Measurements from ENCODE around the gene ADK.

Gene ADK

DNA sequence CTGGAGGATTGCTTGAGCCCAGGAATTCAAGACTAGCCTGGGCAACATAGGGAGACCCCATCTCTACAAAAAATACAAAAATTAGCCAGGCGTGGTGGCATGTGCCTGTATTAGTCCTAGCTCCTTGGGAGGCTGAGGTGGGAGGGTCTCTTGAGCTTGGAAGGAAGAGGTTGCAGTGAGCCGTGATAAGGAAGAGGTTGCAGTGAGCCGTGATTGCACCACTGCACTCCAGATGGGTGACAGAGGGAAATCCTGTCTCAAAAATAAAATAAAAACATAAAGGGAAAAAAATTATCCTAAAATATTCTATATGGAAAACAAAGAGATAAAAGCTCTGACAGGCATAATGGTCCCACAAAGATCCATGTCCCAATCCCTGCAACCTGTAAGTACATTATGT lies 587.5 kb downstream of the ADK start:
- peak in 1 of 2 experiments; percentile 63 for DNase-seq (ENCODE audit: low read depth in 1 of 2, low spot score in 1 of 2)
- no peak overlapping the region for H3K4me3 ChIP-seq (replicated peaks; ENCODE audit: insufficient read depth, low read length)
- H3K27ac ChIP-seq (replicated peaks) = peak overlapping the region; percentile 86
- H3K27me3 ChIP-seq (ENCODE audit: insufficient read depth, poor library complexity, severe bottlenecking) = no peaks in the 10 kb centered on the region
- TF ChIP-seq POLR2AphosphoS5 (IDR thresholded peaks at IDR 0.05; ENCODE audit: low read depth) = no peak
- no peak for TF ChIP-seq GABPA (IDR thresholded peaks at IDR 0.05; ENCODE audit: low read depth)
- TF ChIP-seq SPI1 (IDR thresholded peaks at IDR 0.05; ENCODE audit: borderline replicate concordance, low read depth) = no peak
- TF ChIP-seq, protein P1, sequence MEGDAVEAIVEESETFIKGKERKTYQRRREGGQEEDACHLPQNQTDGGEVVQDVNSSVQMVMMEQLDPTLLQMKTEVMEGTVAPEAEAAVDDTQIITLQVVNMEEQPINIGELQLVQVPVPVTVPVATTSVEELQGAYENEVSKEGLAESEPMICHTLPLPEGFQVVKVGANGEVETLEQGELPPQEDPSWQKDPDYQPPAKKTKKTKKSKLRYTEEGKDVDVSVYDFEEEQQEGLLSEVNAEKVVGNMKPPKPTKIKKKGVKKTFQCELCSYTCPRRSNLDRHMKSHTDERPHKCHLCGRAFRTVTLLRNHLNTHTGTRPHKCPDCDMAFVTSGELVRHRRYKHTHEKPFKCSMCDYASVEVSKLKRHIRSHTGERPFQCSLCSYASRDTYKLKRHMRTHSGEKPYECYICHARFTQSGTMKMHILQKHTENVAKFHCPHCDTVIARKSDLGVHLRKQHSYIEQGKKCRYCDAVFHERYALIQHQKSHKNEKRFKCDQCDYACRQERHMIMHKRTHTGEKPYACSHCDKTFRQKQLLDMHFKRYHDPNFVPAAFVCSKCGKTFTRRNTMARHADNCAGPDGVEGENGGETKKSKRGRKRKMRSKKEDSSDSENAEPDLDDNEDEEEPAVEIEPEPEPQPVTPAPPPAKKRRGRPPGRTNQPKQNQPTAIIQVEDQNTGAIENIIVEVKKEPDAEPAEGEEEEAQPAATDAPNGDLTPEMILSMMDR (IDR thresholded peaks at IDR 0.05; ENCODE audit: insufficient read depth, low read length) = no peak
- TF ChIP-seq, protein P2, sequence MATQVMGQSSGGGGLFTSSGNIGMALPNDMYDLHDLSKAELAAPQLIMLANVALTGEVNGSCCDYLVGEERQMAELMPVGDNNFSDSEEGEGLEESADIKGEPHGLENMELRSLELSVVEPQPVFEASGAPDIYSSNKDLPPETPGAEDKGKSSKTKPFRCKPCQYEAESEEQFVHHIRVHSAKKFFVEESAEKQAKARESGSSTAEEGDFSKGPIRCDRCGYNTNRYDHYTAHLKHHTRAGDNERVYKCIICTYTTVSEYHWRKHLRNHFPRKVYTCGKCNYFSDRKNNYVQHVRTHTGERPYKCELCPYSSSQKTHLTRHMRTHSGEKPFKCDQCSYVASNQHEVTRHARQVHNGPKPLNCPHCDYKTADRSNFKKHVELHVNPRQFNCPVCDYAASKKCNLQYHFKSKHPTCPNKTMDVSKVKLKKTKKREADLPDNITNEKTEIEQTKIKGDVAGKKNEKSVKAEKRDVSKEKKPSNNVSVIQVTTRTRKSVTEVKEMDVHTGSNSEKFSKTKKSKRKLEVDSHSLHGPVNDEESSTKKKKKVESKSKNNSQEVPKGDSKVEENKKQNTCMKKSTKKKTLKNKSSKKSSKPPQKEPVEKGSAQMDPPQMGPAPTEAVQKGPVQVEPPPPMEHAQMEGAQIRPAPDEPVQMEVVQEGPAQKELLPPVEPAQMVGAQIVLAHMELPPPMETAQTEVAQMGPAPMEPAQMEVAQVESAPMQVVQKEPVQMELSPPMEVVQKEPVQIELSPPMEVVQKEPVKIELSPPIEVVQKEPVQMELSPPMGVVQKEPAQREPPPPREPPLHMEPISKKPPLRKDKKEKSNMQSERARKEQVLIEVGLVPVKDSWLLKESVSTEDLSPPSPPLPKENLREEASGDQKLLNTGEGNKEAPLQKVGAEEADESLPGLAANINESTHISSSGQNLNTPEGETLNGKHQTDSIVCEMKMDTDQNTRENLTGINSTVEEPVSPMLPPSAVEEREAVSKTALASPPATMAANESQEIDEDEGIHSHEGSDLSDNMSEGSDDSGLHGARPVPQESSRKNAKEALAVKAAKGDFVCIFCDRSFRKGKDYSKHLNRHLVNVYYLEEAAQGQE (IDR thresholded peaks at IDR 0.05; ENCODE audit: insufficient replicate concordance, low read depth) = no peak

DNA sequence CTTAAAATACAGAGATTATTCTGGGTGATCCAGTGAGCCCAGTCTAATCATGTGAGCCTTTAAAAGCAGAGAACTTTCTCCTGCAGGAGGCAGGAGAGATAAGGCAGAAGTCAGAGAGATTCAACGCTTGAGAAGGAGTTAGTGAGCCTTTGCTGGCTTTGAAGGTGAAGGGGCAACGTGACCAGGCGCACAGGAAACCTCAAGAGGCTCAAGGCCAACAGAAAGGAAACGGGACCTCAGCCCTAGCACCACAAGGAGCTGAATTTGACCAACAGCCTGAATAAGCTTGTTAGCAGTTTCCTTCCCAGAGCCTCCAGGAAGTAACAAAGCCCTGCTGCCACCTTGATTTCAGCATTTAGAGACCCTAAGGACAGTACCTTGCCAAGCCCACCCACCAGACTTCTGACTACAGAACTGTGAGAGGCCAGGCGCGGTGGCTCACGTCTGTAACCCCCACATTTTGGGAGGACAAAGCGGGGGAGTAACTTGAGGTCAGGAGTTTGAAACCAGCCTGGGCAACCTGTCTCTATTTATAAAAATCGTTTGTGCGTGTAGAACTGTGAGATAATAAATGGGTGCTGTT lies 588.1 kb downstream of the ADK start:
- peak overlapping the region; percentile 86 for H3K27ac ChIP-seq (replicated peaks)
- H3K4me3 ChIP-seq (replicated peaks; ENCODE audit: insufficient read depth, low read length) = no peak overlapping the region; the same call in 1 of the 2 replicates
- DNase-seq (ENCODE audit: low read depth in 1 of 2, low spot score in 1 of 2) = peak in 1 of 2 experiments; percentile 90
- no peaks in the 10 kb centered on the region for H3K27me3 ChIP-seq (ENCODE audit: insufficient read depth, poor library complexity, severe bottlenecking)
- no peak for TF ChIP-seq GABPA (IDR thresholded peaks at IDR 0.05; ENCODE audit: low read depth)
- peak; percentile 51; the same call in 1 of the 2 replicates for TF ChIP-seq POLR2AphosphoS5 (IDR thresholded peaks at IDR 0.05; ENCODE audit: low read depth)
- TF ChIP-seq SPI1 (IDR thresholded peaks at IDR 0.05; ENCODE audit: borderline replicate concordance, low read depth) = no peak
- TF ChIP-seq, protein P1 (IDR thresholded peaks at IDR 0.05; ENCODE audit: insufficient read depth, low read length) = peak; percentile 7
- TF ChIP-seq, protein P2 (IDR thresholded peaks at IDR 0.05; ENCODE audit: insufficient replicate concordance, low read depth) = peak; percentile 20

DNA sequence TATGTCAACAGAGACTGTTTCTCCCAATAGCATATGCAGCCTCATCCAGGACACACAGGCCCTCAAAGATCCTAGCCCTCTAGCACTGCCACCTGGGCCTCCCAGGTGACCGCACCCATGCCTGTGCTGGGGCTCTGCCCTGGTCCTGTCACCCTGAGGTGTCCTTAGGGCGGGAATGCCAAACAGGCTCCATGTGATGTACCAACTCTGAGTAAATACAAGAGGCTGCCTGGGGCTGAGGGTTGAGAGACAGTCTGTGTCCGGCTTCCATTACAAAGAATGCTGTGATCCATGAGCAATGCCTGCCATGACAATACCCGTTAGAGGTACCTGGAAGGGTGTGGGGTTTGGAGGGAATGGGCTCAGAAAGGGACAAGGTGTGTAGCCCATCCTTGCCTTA lies 592.4 kb downstream of the ADK start:
- DNase-seq (ENCODE audit: low read depth in 1 of 2, low spot score in 1 of 2) = no peak
- Histone ChIP-seq H3K27me3 (ENCODE audit: insufficient read depth, poor library complexity, severe bottlenecking) (no peaks in the 10 kb centered on the region), H3K4me3 (replicated peaks; ENCODE audit: insufficient read depth, low read length) (no peak overlapping the region), H3K27ac (replicated peaks) (no peak overlapping the region)
- TF ChIP-seq POLR2AphosphoS5 (IDR thresholded peaks at IDR 0.05; ENCODE audit: low read depth) = no peak
- TF ChIP-seq GABPA (IDR thresholded peaks at IDR 0.05; ENCODE audit: low read depth) = no peak
- TF ChIP-seq, protein P2 (IDR thresholded peaks at IDR 0.05; ENCODE audit: insufficient replicate concordance, low read depth) = no peak
- TF ChIP-seq SPI1 (IDR thresholded peaks at IDR 0.05; ENCODE audit: borderline replicate concordance, low read depth) = no peak
- TF ChIP-seq, protein P1 (IDR thresholded peaks at IDR 0.05; ENCODE audit: insufficient read depth, low read length) = no peak

Data from HL-60 (cell line).